Measurements from ENCODE around the gene ANKRD65.
A peak's percentile ranks its signal among the peaks of the same experiment; 100 is the strongest.
"Not testable (repeated sequence)": the region's sequence is repeated elsewhere in the genome, so short reads cannot be mapped to it uniquely, and the experiment has no call there.

ANKRD65 gene

DNA sequence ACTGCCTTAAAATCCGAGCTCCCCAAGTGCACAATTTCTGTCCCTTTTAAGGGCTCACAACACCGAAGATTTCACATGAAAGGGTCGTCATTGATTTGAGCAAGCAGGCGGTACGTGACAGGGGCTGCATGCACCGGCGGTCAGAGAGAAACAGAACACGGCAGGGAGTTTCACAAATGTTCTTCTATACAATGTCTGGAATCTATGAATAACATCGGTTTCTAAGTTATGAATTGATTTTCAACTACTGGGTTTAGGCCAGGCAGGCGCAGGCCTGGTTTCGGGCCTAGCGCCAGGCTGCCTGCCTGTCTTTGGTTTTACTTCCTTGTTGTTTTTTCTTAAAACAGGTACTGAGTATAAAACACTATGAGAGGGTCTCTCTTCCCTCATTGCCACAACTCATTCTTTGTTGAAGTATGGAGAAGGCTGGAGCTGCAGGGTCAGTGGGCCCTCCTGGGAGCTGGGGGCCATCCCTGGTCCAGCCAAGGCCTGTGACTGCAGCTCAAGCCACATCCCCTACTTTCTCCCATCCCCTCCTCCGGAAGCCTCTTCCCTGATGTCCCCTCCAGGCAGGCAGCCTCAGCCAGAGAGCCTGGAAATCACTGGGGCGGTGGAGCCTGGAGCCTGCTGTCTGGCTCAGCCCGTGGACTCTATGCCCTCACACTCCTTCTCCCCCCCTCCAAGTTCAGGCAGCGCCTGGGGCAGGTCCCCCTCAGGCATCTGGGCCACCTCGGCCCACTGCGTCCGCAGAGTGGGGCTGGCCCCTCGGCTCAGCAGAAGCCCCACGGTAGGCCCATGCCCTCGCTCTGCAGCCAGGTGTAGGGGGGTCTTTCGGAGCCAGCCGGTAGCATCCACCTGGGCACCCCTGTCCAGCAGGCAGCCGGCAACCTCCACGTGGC, 2.4 kb downstream of the ANKRD65 start:
- ChIA-PET CTCF (interaction anchor here (0.7 kb wide), 1 partner anchor 46 kb away, joined by 3 read pairs; no protein-coding TSS in a partner anchor), POLR2A (ENCODE audit: low non-redundant PET) (interaction anchor here (0.6 kb wide), 1 partner anchor 22 kb away, joined by 8 read pairs; no protein-coding TSS in a partner anchor)
- no peak for DNase-seq (ENCODE audit: low spot score)
- TF ChIP-seq, protein P1, sequence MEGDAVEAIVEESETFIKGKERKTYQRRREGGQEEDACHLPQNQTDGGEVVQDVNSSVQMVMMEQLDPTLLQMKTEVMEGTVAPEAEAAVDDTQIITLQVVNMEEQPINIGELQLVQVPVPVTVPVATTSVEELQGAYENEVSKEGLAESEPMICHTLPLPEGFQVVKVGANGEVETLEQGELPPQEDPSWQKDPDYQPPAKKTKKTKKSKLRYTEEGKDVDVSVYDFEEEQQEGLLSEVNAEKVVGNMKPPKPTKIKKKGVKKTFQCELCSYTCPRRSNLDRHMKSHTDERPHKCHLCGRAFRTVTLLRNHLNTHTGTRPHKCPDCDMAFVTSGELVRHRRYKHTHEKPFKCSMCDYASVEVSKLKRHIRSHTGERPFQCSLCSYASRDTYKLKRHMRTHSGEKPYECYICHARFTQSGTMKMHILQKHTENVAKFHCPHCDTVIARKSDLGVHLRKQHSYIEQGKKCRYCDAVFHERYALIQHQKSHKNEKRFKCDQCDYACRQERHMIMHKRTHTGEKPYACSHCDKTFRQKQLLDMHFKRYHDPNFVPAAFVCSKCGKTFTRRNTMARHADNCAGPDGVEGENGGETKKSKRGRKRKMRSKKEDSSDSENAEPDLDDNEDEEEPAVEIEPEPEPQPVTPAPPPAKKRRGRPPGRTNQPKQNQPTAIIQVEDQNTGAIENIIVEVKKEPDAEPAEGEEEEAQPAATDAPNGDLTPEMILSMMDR (conservative IDR thresholded peaks at IDR 0.05; ENCODE audit: low read depth): no peak
- 0 out of 2 replicates have a peak overlapping the region, but pooled peaks have one; percentile 5 for H3K27ac ChIP-seq

DNA sequence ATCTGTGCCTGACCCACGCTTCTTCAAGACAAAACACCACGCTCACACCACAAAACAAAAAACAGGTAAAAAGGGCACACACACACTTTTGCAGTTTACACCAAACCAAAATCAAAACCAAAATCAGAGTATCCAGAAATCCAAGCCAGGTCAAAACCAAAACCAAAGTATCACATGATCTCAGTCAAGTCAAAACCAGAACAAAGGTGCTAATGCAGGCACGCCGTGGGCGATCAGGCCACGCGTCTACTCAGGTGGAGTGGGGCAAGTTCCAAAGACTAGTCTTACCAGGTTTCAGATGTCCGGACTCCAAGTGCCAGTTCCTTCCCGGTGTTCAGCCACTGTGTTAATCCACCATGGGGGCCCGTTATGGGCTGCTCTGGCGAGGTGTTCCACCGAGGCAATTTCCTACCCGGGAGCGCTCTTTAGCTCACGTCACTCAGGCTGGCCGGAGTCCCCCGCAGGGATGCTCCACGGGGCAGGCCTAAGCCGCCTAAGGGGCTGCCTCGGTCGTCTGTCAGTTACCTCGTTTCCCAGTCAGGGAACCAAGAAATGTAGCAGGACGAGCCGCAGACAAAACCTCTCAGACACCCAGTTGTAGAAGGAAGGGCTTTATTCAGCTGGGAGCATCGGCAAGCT, 3.1 kb downstream of the ANKRD65 start:
- H3K27ac ChIP-seq; POLR2A ChIA-PET (ENCODE audit: low non-redundant PET); DNase-seq (ENCODE audit: low spot score); CTCF ChIA-PET: not testable (repeated sequence)

DNA sequence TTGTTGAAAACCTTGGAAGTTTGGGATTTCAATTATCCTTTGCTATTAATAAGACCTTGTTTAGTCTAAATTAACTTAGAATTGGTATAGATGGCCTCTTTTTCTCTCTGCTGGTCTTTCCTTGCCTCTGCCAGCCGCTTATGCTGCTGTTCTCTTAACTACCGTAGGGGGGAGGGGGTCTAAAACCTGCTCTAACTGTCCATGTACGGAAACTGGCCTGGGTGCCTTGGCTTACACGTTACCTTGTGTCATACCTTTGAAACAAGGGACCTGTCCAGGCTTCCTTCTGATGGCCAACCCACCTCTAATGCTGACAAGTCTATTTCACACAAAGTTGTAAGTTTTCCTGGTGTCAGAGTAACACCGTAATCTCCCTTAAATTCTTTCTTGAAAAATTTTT, 3.7 kb downstream of the ANKRD65 start:
- H3K27ac ChIP-seq; CTCF ChIA-PET; DNase-seq (ENCODE audit: low spot score); POLR2A ChIA-PET (ENCODE audit: low non-redundant PET): not testable (repeated sequence)

DNA sequence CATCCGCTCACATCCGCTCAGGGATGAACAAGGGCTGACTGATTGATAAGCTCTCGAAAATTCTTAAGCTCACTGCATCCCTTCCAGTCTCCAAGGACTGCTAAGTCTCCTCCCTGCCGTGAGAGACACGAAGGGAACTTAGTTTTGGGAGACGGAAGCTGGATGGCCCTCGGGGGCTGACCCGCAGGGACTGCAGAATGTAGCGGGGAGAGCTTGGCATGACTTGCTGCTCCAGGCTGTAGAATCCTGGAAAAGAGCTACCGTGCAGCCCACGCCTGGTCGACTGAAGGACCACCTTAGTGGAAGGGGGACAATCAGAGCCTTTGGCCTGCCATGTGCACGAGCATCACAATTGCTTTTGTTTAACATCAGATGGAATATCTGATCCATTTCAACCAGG, 5.3 kb downstream of the ANKRD65 start:
- no peak for DNase-seq (ENCODE audit: low spot score)
- no peak overlapping the region for H3K27ac ChIP-seq
- TF ChIP-seq, protein P1 (conservative IDR thresholded peaks at IDR 0.05; ENCODE audit: low read depth): no peak
- ChIA-PET CTCF (interaction anchor here (0.6 to 0.9 kb wide), 2 partner anchors 13 to 397 kb away, joined by 3 to 5 read pairs; no protein-coding TSS in a partner anchor), POLR2A (ENCODE audit: low non-redundant PET) (interaction anchor here (0.7 kb wide), 1 partner anchor 1182 kb away, joined by 3 read pairs; no protein-coding TSS in a partner anchor)

DNA sequence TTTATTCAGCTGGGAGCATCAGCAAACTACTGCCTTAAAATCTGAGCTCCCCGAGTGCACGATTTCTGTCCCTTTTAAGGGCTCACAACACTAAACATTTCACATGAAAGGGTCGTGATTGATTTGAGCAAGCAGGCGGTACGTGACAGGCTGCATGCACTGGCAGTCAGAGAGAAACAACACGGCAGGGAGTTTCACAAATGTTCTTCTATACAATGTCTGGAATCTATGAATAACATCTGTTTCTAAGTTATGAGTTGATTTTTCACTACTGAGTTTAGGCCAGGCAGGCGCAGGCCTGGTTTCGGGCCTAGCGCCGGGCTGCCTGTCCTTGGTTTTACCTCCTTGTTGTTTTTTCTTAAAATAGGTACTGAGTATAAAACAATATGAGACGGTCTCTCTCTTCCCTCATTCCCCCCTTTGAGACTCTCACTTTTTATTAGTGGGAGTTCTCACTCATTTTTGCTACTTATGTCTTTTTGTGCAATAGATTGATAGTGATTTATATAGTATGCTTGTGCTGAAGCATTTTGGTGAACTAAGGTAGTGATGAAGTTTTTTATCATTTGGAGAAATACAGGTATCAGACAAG, 8.7 kb downstream of the ANKRD65 start:
- H3K27ac ChIP-seq; POLR2A ChIA-PET (ENCODE audit: low non-redundant PET); CTCF ChIA-PET; DNase-seq (ENCODE audit: low spot score): not testable (repeated sequence)

DNA sequence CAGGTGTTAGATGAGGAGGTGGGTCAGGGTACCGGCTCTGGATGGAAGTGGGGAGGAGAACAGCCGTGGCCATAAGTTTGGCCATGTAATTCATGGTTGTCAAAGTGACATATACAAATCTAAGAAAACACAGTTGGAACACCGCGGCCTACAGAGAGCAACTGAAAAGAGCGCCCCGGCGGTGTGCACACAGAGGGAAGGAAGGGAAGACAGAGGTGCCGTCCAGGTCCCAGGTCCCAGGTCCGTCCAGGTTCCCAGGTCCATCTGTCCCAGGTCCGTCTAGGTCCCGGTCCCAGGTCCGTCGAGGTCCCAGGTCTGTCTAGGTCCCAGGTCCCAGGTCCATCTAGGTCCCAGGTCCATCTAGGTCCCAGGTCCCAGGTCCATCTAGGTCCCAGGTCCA, 9.4 kb downstream of the ANKRD65 start:
- POLR2A ChIA-PET (ENCODE audit: low non-redundant PET): no interaction called here
- TF ChIP-seq, protein P1 (conservative IDR thresholded peaks at IDR 0.05; ENCODE audit: low read depth): no peak
- no peak overlapping the region for H3K27ac ChIP-seq
- no peak for DNase-seq (ENCODE audit: low spot score)
- CTCF ChIA-PET: no interaction called here

DNA sequence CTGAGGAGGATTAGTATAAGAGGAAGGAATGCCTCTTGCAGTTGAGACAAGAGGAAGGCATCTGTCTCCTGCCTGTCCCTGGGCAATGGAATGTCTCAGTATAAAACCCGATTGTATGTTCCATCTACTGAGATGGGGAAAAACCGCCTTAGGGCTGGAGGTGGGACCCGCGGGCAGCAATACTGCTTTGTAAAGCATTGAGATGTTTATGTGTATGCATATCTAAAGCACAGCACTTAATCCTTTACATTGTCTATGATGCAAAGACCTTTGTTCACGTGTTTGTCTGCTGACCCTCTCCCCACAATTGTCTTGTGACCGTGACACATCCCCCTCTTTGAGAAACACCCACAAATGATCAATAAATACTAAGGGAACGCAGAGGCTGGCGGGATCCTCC, 10.8 kb downstream of the ANKRD65 start:
- H3K27ac ChIP-seq; POLR2A ChIA-PET (ENCODE audit: low non-redundant PET); CTCF ChIA-PET; DNase-seq (ENCODE audit: low spot score): not testable (repeated sequence)

DNA sequence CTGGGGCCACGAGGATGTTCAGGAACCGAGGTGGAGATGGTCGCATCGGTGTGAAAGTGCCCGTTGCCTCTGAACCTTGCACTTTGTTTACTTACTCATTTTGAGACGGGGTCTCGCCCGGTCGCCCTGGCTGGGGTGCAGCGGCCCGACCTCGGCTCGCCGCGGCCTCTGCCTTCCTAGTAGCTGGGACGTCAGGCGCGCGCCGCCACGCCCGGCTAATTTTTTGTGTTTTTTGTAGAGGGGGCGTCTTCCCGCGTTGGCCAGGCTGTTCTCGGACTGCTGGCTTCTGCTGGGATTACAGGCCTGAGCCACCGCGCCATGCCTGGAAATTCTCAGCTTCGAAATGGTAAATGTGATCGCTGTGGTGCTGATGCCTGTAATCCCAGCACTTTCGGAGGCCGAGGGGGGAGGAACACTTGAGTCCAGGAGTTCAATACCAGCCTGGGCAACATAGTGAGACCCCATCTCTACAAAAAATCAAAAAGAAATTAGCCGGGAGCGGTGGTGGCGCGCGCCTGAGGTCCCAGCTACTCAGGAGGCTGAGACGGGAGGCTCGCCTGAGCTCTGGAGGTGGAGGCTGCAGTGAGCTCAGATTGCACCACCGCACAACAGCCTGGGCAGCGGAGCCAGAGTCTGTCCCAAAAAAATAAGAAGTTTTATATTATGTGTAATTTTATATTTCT, 13.3 kb downstream of the ANKRD65 start:
- DNase-seq (ENCODE audit: low spot score): no peak
- POLR2A ChIA-PET (ENCODE audit: low non-redundant PET): interaction anchor here (0.6 to 1.6 kb wide), 5 partner anchors 9 to 31 kb away, joined by 3 to 6 read pairs (median 3); partner anchors contain the start of gene CCNL2
- peak overlapping the region; percentile 82 for H3K27ac ChIP-seq
- TF ChIP-seq, protein P1 (conservative IDR thresholded peaks at IDR 0.05; ENCODE audit: low read depth): no peak
- CTCF ChIA-PET: interaction anchor here (0.6 to 3.0 kb wide), 5 partner anchors 13 to 498 kb away, joined by 3 to 15 read pairs (median 3); partner anchors contain the start of gene ANKRD65

All from RWPE1 (cell line).